Measurements from ENCODE around the gene PRDM5.

DNA sequence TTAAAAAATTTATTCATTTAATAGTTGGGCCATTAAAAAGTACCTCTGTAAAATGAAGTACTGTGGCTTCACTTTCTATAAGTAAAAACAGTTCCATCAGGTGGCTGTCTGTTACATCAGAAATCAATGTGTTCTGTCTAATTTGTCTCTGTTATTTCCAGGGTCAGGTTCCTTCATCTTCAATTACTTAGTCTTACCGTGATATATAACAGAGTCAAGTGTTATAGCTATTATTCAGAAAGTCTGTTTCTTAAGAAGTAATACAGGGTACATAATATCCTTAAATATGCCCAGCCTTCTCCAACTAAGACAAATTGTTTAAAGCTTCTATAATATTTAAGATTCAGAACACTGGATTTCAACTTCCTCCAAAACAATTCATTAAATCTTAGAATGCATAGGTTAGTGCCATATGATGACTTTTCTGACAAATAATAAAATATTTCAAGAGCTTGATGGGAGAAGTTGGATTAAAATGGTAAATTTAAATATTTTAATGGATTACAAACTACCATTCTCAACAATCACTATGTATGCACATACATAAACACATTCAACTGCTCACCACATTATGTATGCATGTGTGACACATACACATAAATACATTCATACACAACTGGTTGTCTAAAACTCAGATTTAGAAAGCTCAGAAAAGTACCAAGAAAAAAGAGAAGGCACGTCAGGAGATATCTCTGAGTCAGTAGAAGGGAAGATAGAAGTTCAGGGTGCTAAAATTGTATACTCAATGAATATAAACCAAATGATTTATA is 268.5 kb downstream of the PRDM5 start:
- no peak for TF ChIP-seq POLR2A (IDR thresholded peaks at IDR 0.05)
- TF ChIP-seq, protein P1, sequence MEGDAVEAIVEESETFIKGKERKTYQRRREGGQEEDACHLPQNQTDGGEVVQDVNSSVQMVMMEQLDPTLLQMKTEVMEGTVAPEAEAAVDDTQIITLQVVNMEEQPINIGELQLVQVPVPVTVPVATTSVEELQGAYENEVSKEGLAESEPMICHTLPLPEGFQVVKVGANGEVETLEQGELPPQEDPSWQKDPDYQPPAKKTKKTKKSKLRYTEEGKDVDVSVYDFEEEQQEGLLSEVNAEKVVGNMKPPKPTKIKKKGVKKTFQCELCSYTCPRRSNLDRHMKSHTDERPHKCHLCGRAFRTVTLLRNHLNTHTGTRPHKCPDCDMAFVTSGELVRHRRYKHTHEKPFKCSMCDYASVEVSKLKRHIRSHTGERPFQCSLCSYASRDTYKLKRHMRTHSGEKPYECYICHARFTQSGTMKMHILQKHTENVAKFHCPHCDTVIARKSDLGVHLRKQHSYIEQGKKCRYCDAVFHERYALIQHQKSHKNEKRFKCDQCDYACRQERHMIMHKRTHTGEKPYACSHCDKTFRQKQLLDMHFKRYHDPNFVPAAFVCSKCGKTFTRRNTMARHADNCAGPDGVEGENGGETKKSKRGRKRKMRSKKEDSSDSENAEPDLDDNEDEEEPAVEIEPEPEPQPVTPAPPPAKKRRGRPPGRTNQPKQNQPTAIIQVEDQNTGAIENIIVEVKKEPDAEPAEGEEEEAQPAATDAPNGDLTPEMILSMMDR (IDR thresholded peaks at IDR 0.05), result no peak
